HEK293T (cell line): Measurements from ENCODE around the gene TUSC2.

ENCODE experiments used
- NFRKB ChIP-seq: fragments of 450-650 bp; IDR thresholded peaks from 2 replicates; pipeline ENCODE4 v1.6.1; 2016; ENCODE audit warnings: mild to moderate bottlenecking, moderate library complexity
- TARDBP ChIP-seq: fragments of 450-650 bp; IDR thresholded peaks from 2 replicates; pipeline ENCODE4 v1.6.1; 2016

GRCh38 chr3:50323614-50324199, 4.3 kb downstream of the TUSC2 start:
- TF ChIP-seq TARDBP (no peak), NFRKB (no peak)
